HG03342 (cell line): Measurements from ENCODE around the gene SND1.

Experiments used
- ATAC-seq: cut with Tn5 transposase; IDR thresholded peaks from one replicate; pipeline ENCODE4 v1.9.1; 2021; ENCODE audit warnings: mild to moderate bottlenecking, moderate library complexity; ENCODE audit not compliant: unreplicated experiment

The SND1 gene

GRCh38 chr7:127980901-127981300 is 328.9 kb downstream of the SND1 start:
- no peak for ATAC-seq

- no peak for ATAC-seq
Observed at GRCh38 chr7:127981965-127982364, 330.0 kb downstream of the SND1 start.

- no peak for ATAC-seq
Observed at GRCh38 chr7:127983804-127984332, 331.9 kb downstream of the SND1 start.

- no peak for ATAC-seq
Observed at GRCh38 chr7:127986581-127987521, 334.9 kb downstream of the SND1 start.

GRCh38 chr7:127988751-127989150 is 336.8 kb downstream of the SND1 start:
- ATAC-seq, result no peak

GRCh38 chr7:127993317-127993716 is 341.3 kb downstream of the SND1 start:
- no peak for ATAC-seq

- ATAC-seq, result no peak
Observed at GRCh38 chr7:127993987-127994386, 342.0 kb downstream of the SND1 start.

- ATAC-seq, result no peak
Observed at GRCh38 chr7:127995156-127995880, 343.3 kb downstream of the SND1 start.

- ATAC-seq, result no peak
Observed at GRCh38 chr7:127995881-127996215, 343.9 kb downstream of the SND1 start.

GRCh38 chr7:127996253-127997071 is 344.5 kb downstream of the SND1 start:
- ATAC-seq, result no peak

GRCh38 chr7:127997226-127997922 is 345.4 kb downstream of the SND1 start:
- no peak for ATAC-seq

- no peak for ATAC-seq
Observed at GRCh38 chr7:127998671-127999070, 346.7 kb downstream of the SND1 start.

GRCh38 chr7:128000048-128000447 is 348.1 kb downstream of the SND1 start:
- ATAC-seq, result no peak

- ATAC-seq, result peak; percentile 64
Observed at GRCh38 chr7:128000854-128001265, 348.9 kb downstream of the SND1 start.

GRCh38 chr7:128003167-128003566 is 351.2 kb downstream of the SND1 start:
- ATAC-seq, result peak; percentile 57

- ATAC-seq, result no peak
Observed at GRCh38 chr7:128003787-128004186, 351.8 kb downstream of the SND1 start.

GRCh38 chr7:128004623-128005022 is 352.6 kb downstream of the SND1 start:
- no peak for ATAC-seq

GRCh38 chr7:128005117-128005516 is 353.1 kb downstream of the SND1 start:
- no peak for ATAC-seq

GRCh38 chr7:128005759-128006159 is 353.8 kb downstream of the SND1 start:
- ATAC-seq, result no peak

GRCh38 chr7:128006550-128007302 is 354.7 kb downstream of the SND1 start:
- ATAC-seq, result no peak
